GM18508 (cell line): ENCODE measurements around the gene DPF3.

Experiments
- ATAC-seq: cut with Tn5 transposase; IDR thresholded peaks from one replicate; pipeline ENCODE4 v1.9.1; 2021; ENCODE audit warnings: moderate number of reproducible peaks; ENCODE audit not compliant: insufficient read depth, unreplicated experiment

Gene DPF3

DNA sequence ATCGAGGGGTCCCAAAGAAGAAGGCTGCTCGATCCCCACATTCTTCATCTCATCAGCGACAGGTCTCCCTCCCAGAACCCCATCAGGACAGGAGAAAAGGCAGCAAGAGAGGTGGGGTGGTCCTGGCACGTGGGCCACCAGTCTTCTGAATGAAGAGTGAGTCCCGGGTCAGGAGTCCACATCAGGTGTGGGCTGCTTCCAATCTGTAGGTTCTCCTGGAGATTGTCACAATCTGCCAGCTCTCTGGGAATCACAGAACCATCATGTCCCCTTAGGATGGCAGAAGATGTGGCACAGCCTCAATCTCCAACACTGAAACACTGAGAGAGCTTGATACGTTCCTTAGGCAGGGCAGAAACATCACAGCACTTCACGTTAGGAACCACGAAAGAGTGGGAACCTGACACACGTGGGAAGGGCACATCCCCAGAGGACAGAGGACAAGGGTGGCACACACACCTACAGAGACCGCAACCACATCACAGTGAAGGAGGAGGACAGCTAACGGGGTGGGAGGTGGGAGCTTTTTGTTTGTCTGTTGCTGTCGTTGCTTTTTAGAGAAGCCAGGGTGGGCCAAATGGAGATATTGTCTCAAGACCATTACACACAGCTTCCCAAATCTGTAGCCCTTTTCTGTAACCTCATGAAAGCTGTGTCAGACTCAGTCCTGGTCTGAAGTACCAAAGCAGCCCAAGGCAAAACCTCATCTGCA, 284.5 kb downstream of the DPF3 start:
- no peak for ATAC-seq

DNA sequence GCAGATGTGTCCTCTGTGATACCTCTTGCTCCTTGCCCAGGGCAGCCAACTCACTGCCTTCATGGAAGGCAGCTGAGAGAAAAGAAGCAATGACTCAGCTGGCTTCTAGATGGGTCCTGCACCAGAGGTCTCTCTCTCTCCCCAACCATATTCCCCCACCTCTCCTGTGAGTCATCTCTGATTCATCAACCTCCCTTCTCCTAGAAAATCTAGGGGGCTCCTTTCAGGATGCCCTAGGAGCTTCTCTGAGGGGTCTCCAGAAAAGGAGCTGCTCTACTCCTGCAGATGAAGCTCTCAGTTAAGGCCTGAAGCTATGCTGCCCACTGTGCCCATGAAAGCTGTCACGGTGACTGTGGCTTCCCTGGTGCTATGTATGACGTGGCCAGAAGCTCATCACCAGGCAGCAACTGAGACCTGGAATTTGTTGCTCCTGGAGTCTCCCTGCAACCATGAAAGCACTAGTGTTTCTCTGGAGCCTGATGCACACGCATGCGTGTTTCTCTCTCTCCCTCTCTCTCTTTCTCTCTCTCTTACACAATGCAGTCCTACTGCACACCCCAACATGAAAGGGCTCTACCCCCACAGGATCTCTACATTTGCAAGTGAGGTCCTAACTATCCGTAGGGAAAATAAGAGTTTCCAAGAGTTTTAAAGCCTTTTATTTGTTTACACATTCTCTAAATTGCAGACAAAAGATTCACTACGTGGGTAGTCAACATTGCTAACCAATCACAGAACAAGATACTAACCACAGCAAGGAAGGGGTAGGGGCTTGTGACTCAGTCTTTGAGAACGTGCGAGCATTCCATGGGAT, 285.3 kb downstream of the DPF3 start:
- ATAC-seq = no peak

DNA sequence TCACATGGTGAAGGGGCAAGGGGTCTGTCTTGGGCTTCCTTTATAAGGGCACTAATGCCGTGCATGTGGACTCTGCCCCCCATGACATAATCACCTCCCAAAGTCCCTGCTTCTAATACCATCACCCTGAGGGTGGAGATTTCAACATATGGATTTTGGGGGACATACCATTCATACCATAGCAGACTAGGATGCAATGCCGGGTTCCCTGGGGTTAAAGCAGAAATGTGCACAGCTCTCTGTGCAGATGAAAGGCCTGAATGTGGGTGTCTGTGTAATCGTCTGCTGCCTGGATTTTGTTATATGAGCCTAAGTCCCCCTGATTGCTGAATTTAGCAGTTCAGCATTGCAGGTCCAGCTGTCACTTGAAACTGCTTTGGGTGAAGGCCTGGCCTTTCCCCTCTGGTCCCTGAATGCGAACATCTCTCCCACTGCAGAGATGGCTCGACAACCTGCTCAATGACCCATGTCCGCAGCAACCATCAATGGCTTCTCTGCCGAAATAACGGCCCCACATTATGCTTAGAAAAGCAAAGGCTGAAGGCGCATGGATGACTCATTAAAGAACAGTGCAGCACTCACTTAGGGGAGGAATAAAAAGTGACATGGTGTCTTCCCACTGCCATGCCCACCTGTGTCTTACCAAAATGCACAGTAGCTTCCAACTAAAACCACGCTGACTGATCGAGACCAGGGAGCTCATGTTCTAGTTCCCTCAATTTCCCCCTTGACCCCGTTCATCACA, 286.3 kb downstream of the DPF3 start:
- no peak for ATAC-seq

- ATAC-seq = no peak
These were observed 287.0 kb downstream of the DPF3 start for GRCh38 chr14:72606879-72607278.

DNA sequence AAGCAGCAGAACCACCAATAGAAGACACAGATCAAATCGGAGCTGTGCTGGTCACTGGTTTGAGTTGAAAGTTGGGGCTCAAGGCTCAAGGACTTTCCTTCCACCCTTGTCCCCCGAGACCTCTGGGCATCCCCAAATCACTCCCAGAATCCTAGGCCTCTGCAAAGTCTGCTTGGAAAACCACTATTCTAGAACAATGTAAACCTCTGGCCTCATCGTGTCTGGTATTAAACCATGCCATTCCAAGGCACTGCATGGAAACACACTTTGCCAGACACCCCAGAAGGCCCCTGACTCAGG, 288.0 kb downstream of the DPF3 start:
- no peak for ATAC-seq

DNA sequence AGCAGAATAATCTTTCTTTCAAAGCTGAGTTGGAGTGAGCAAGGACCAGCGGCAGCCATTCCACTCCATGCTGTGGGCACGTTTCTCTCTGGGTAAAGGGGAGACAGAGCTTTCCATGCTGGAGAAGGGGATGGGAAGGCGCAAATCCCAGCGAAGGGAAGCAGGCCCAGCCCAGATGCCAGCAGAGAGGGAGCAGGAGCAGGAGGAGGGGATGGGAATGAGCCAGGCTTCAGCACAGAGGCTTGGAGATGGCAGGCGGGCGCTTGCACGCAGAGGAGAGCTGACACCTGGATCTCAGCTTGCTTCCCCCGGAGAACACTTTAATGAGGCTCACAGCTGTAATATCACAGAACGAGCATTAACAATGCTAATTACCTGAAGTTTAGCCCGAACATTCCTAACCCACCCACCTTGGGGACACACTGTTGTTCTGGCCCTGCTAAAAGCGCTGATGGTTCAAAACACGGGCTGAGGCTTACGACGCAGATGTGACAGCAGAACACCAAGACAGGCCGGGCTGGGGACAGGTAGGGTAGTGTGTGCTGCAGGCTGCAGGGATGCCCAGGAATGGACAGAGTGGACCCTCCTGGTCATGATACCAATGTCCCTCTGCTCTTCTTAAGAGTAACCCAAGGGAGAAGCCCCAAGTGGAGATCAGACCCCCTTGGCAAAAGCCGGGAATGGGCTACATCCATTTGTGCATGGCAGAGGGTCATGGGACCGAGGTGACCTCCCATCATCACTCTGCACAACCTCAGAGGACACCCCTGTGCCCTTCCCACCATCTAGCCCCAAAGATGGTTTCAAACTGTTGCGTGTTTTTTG, 288.6 kb downstream of the DPF3 start:
- no peak for ATAC-seq

DNA sequence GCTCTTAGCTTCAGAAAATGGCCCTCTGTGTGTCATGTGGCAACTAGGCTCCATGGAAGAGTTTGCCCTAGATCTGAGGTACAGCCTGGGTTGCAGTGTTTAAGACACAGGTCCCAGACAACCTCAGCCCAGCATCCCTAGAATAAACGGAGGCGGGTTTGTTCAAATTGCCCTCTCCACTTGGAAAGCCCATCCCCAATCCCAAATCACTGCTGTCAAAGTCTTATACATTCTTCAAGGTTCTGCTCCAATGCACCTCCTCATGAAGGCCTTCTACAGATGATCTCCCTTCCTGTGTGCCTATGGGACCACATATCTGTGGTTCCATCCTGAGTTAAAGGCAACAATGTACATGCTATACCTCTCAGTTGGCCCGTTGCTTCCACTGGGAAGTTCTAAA, 289.8 kb downstream of the DPF3 start:
- ATAC-seq = no peak

GRCh38 chr14:72603639-72604038, 290.3 kb downstream of the DPF3 start:
- no peak for ATAC-seq

GRCh38 chr14:72600551-72601330, 293.2 kb downstream of the DPF3 start:
- ATAC-seq = no peak

DNA sequence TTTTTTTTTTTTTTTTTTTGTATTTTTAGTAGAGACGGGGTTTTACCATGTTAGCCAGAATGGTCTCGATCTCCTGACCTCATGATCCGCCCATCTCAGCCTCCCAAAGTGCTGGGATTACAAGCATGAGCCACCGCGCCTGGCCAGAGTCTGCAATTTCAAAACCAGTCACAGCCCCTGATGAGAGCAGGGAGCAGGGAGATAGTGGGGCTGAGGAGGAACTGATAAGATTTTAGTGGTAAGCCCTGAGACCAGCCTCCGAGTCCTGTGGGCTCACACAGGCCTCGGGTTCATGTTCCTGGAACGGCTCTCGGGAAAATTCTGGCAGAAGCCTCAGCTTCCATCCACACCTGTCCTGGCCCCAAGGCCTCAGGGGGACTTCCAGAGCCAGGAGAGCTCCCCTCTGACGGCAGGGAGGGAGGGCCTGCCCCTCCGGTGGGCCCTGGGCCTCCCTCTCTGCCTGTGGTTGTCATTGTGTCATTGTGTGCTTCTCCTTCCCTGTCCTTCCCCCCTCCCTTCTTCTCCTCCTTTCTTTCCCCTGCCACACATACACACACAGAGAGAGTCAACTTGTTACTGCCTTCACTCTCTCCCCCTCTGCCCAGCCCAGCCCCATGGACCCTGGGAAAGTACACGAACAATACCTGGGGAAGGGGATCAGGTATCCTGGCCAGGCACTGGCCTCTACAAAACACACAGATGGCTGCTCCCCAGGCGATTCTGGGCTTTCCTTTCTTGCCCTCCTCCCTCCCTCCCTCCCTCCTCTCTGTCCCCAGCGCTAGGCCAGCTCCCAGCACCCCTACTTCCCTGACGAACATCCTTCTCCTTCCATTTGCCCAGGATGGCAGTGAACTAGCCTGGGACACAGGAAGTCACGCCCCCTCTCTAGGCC, 294.1 kb downstream of the DPF3 start:
- no peak for ATAC-seq

GRCh38 chr14:72598306-72598705, 295.6 kb downstream of the DPF3 start:
- no peak for ATAC-seq

GRCh38 chr14:72597252-72598233, 296.4 kb downstream of the DPF3 start:
- ATAC-seq = no peak

GRCh38 chr14:72595152-72595862, 298.6 kb downstream of the DPF3 start:
- no peak for ATAC-seq

GRCh38 chr14:72594099-72594901, 299.6 kb downstream of the DPF3 start:
- ATAC-seq = peak; percentile 54

DNA sequence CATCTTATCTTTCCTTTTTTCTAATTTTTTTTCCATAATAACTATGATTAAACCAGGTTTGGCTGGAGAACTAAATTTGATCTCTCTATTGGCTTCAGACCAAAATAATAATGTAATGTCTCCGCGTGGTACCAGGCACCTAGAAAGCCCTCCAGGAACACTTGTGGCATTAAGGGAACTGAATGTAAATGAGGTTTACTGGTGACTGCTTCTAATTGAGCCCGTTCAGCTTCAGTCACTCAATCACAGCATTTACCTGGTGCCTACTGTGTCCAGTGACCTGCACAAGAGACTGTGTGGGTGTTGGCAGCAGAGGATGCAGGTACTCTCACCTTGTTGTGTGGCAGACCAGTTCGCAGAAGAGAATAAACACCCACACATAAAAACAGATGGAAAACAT, 302.5 kb downstream of the DPF3 start:
- ATAC-seq = no peak

GRCh38 chr14:72590577-72590976, 303.3 kb downstream of the DPF3 start:
- no peak for ATAC-seq
